GM19324 (cell line): ENCODE results near the gene GSTP1.
"Not testable (repeated sequence)": the region's sequence is repeated elsewhere in the genome, so short reads cannot be mapped to it uniquely, and the experiment has no call there.

Experiments
- ATAC-seq: cut with Tn5 transposase; IDR thresholded peaks from one replicate; pipeline ENCODE4 v1.9.1; 2021; ENCODE audit warnings: mild to moderate bottlenecking, moderate library complexity; ENCODE audit not compliant: unreplicated experiment, low FRiP score

The GSTP1 gene

DNA sequence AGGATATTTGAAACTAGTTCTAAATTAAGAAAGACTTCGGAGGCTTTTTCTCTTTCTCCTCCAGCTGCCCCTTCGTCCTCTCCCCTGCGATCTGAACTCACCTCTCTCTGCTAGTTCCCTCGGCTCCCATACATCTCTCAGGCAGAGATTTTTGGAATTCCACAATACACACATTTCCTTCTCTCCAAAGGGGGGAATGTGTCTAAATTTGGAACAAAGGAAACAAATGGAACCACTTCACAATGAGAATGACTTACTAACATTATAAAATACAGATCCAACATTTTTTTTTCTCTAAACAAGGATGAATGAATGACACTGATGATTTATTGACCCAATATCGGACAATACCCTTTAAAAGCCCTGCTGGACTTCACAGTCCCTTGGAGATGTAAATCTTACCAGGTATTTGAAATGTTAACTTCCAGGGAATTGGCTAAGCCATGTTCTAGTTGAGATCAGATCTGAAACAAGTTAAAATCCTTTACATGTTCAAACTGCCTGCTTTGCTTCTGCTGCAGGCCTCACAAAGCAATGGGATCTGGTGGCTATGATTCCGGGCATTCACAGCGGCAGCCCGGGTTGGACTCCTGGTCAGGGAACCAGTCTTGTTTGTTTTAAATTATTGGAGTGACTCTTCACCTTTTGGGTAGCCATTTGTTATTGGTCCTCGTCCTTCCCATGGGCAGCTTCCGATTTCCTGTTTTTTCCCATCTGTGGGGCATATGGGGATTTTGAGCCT lies 20.5 kb upstream of the GSTP1 start:
- no peak for ATAC-seq

GRCh38 chr11:67563705-67564114 lies 19.9 kb upstream of the GSTP1 start:
- ATAC-seq = not testable (repeated sequence)

DNA sequence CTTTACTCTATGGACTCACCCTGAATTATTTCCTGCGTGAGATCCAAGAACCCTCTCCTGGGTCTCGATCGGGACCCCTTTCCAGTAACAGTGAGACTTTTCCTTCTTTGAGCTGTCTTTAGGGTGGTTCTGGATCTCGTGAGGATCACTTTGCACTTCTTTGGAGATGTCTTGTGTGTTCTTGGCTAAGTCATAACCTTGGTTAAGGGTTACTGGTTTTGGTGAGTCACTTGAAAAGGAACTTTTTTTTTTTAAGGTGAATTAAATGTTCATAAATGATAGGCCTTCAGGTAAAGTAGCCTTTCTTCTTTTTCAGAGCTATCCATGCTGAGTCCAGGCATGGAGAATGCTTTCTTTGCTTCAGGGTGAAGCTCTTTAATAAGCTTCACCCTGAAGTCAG lies 19.4 kb upstream of the GSTP1 start:
- ATAC-seq = no peak

DNA sequence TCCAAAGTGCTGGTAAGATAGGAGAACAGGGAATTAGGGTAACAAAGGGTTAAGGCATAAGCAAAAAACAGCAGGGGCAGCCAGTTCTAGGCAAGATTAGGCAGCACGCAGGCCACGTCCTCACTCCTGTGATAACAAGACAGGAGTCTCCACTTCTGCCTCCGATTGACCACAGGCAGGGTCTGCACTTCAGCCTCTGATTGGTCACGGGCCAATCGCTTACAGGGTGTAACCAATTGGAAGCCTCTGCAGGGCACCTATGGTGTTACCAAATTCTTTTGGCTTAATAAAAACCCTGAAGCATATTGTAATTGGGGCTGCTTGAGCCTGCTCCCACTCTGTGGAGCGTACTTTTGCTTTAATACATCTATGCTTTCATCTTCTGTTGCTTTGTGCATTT lies 12.2 kb upstream of the GSTP1 start:
- no peak for ATAC-seq

- no peak for ATAC-seq
Measured at GRCh38 chr11:67572305-67572704, 11.3 kb upstream of the GSTP1 start.

GRCh38 chr11:67572747-67573419 lies 10.7 kb upstream of the GSTP1 start:
- no peak for ATAC-seq

- ATAC-seq = no peak
Measured at GRCh38 chr11:67574938-67575337, 8.7 kb upstream of the GSTP1 start.

DNA sequence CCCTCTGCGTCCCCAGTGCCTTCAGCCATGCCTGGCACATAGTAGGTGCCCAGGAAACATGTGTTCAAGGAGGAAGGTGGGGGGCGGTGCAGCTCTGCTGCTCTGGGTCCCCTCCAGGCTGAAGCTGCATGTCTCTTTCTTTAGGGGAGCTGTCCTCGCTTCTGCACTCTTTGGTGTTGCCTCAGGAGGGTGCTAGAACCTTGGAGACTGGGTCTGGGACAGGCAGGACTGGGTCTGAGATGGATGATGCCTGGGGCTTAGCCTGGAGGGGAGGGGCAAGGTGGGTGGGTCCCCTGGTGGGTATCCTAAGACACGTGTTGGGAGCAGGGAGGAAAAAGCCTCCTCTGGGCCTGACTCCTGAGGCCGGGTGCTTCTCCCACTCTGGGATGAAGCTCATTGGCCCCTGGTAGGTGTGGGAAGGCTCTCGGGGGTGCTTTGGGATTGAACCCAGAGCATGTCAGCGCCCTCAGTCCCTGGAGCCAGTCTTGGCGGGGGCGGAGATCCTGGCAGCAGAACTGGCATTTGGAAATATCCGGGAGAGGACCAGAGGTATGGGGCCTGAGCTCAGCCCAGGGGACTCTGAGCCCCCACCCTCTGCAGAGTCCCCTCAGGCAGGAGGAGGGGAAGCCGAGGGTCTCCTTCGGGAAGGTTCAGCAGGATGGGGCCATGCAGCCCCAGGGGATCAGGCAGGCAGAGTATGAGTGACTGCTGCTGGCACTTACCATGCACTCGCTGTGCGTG lies 6.7 kb upstream of the GSTP1 start:
- ATAC-seq = no peak

DNA sequence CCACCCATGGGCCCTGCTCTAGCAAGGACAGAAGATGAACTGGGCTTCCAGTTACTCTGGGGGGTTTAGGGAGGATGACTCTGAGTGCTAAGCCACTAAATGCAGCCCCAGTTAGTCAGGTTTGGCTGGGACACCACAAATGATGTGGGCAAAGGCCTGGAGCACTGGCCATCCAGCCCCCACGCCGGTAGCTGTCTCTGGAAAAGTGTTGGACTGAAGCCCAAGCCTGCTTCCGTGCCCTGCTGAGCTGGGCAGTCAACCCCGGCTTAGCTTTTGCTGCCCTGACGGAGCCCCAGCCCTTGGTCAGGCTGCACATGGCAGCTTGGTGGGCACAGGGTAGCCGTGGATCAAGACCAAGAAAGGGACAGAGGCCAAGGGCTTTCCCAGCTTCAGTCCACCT lies 5.7 kb upstream of the GSTP1 start:
- ATAC-seq = no peak

DNA sequence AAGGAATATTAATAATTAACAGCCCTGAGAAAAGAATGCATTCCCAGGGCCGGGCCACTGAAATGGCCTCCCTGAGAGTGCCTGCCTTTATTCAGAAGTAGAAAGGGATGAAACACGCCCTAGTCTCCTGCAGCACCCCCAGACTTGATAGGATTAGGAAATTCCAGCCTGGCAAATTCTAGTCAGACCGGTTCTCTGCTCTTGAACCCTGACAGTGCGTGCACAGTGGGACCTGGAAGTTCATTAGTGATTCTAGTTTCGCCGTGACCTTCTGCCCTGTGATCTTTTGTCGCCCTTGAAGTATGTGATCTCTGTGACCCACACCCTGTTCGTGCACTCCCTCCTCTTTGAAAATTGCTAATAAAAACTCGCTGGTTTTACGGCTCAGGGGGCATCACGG lies 2.1 kb upstream of the GSTP1 start:
- no peak for ATAC-seq

GRCh38 chr11:67582011-67582410 lies 1.6 kb upstream of the GSTP1 start:
- no peak for ATAC-seq

DNA sequence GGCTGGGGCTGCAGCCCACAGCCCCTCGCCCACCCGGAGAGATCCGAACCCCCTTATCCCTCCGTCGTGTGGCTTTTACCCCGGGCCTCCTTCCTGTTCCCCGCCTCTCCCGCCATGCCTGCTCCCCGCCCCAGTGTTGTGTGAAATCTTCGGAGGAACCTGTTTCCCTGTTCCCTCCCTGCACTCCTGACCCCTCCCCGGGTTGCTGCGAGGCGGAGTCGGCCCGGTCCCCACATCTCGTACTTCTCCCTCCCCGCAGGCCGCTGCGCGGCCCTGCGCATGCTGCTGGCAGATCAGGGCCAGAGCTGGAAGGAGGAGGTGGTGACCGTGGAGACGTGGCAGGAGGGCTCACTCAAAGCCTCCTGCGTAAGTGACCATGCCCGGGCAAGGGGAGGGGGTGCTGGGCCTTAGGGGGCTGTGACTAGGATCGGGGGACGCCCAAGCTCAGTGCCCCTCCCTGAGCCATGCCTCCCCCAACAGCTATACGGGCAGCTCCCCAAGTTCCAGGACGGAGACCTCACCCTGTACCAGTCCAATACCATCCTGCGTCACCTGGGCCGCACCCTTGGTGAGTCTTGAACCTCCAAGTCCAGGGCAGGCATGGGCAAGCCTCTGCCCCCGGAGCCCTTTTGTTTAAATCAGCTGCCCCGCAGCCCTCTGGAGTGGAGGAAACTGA lies 731 bp downstream of the GSTP1 start:
- no peak for ATAC-seq

DNA sequence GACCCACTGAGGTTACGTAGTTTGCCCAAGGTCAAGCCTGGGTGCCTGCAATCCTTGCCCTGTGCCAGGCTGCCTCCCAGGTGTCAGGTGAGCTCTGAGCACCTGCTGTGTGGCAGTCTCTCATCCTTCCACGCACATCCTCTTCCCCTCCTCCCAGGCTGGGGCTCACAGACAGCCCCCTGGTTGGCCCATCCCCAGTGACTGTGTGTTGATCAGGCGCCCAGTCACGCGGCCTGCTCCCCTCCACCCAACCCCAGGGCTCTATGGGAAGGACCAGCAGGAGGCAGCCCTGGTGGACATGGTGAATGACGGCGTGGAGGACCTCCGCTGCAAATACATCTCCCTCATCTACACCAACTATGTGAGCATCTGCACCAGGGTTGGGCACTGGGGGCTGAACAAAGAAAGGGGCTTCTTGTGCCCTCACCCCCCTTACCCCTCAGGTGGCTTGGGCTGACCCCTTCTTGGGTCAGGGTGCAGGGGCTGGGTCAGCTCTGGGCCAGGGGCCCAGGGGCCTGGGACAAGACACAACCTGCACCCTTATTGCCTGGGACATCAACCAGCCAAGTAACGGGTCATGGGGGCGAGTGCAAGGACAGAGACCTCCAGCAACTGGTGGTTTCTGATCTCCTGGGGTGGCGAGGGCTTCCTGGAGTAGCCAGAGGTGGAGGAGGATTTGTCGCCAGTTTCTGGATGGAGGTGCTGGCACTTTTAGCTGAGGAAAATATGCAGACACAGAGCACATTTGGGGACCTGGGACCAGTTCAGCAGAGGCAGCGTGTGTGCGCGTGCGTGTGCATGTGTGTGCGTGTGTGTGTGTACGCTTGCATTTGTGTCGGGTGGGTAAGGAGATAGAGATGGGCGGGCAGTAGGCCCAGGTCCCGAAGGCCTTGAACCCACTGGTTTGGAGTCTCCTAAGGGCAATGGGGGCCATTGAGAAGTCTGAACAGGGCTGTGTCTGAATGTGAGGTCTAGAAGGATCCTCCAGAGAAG lies 1.6 kb downstream of the GSTP1 start:
- ATAC-seq = no peak

- no peak for ATAC-seq
Measured at GRCh38 chr11:67585911-67586310, 2.3 kb downstream of the GSTP1 start.

DNA sequence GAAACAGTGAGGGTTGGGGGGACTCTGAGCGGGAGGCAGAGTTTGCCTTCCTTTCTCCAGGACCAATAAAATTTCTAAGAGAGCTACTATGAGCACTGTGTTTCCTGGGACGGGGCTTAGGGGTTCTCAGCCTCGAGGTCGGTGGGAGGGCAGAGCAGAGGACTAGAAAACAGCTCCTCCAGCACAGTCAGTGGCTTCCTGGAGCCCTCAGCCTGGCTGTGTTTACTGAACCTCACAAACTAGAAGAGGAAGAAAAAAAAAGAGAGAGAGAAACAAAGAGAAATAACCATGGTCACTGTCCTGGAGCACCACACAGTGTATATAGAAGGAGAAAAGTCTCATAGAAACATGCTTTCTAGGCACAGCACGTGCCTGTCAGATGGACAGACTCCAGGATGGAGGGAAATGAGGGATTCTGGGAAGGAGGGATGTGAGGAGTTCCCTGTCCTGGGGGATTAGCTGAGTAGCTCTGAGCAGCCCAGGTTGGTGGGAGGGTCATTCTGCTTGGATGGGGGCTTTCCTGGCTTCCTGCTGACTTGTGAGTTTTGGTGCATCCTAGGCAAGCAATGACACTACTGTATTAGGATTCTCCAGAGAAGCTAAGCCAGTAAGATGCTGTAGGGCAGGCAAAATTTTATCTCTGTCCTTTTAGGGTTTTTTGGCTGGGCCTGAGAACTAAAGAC lies 3.1 kb downstream of the GSTP1 start:
- no peak for ATAC-seq

GRCh38 chr11:67588136-67588503 lies 4.5 kb downstream of the GSTP1 start:
- ATAC-seq = no peak

- not testable (repeated sequence) for ATAC-seq
Measured at GRCh38 chr11:67588899-67589415, 5.3 kb downstream of the GSTP1 start.

DNA sequence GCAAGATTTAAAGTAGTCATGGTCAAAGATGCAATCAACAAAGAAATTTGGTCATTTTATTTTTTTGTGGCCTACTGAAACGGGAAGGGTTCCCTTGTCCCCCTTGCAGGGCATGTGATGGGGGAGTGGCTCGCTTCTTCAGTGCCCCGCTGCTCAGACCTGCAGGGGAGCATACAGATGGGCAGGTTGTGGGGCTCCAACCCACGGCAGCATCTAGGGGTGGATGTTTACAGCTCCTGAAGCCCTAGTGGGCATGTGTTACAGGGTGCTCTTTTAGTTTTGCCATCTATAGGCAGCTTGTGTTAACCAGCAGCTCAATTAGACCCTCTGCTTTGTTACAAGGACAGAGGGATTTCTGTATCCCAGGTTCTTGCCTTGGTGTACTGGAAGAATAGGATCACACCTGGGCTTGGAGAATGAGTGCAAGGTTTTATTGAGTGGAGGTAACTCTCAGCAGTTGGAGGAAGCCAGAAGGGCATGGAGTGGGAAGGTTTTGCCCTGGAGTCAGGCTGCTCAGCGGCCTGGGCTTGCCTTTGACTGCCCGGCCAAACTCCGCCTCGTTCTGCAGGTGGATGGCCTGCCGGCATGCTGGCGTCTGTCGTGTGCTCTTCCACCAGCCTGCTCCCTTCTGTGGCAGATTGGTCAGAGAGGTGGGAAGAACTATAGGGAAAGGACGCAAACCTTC lies 9.4 kb downstream of the GSTP1 start:
- no peak for ATAC-seq

- ATAC-seq = no peak
Measured at GRCh38 chr11:67593565-67593905, 9.9 kb downstream of the GSTP1 start.
